SIG-M5 treated with dmso at 0.1 percent for 504 hours (cell line): ENCODE measurements around the gene BTBD17.
"Not testable (repeated sequence)": the region's sequence is repeated elsewhere in the genome, so short reads cannot be mapped to it uniquely, and the experiment has no call there.

ENCODE experiments used
- DNase-seq: peaks from one replicate; lab custom pipeline; 2025; ENCODE audit not compliant: unreplicated experiment; lab: John Stamatoyannopoulos, UW

The BTBD17 gene

GRCh38 chr17:74361230-74362068 is at the start of gene BTBD17:
Gene BTBD17 (minus strand): TSS chr17:74361868. CDS start chr17:74361819, 49 bp downstream.
- DNase-seq: no peak

- DNase-seq: no peak
Measured at GRCh38 chr17:74410001-74410443, 48.4 kb upstream of the BTBD17 start.

DNA sequence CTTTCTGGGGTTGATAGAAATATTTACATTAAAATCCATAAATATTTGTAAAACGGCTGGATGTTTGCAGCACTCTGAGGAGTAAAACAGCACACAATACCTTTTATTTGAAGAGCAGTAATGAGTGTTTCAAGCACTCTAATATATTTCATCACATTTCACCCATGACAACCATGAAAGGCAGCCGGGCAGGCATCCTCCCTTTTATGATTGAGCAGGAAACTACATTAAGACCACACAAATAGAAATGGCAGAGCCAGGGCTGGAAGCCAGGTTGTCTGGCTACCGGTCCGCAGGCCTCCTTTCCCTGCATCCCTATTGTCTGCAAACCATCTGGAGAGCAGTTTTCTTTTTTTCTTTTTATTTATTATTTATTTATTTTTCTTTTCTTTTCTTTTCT is 47.1 kb upstream of the BTBD17 start:
- DNase-seq: no peak

- peak; percentile 8 for DNase-seq
Measured at GRCh38 chr17:74408262-74408661, 46.6 kb upstream of the BTBD17 start.

DNA sequence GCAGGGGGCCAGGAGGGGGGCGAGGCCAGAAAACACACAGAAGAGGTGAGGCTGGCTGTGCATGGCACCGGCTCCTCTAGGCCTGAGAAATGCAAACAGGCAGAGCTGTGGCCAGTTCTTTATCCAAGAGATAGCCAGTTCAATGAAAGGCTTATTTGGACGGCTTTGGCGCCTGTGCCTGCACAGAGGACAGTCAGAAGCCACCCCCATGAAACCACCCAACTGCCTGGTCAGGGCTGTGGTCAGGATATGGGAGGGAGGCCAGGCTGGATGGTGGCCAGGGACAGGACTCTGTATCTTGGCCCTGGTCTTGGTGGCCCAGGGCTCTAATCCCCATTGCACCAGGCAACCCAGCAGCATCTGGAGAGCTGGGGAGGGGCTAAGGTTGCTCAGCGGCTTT is 45.7 kb upstream of the BTBD17 start:
- DNase-seq: no peak

DNA sequence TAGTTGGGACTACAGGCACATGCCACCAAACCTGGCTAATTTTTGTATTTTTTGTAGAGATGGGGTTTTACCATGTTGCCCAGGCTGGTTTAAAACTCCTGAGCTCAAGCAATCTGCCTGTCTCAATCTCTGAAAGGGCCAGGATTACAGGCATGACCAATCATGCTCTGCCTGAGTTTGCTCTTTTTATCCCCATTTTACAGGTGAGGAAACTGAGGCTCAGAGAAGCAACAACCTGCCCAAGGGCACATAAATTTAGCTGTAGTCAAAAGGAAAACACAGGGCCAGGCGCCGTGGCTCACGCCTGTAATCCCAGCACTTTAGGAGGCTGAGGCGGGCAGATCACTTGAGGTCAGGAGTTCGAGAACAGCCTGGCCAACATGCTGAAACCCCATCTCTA is 43.6 kb upstream of the BTBD17 start:
- DNase-seq: not testable (repeated sequence)

DNA sequence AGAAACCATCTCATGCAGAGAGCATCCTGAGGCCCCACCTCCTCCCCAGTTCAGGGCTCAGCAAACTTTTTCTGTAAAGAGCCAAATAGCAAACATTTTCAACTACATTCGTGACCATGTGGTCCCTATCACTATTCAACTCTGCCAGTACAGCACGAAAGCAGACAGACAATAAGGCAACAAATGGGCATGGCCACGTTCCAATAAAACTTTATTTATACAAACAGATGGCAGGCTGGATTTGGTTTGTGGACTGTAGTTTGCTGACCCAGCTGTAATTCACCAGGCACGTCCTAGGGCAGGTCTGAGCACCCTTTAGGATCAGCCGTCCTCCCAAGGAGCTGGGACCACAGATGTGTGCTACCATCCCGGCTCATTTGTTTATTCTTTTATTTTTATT is 43.1 kb upstream of the BTBD17 start:
- DNase-seq: no peak

DNA sequence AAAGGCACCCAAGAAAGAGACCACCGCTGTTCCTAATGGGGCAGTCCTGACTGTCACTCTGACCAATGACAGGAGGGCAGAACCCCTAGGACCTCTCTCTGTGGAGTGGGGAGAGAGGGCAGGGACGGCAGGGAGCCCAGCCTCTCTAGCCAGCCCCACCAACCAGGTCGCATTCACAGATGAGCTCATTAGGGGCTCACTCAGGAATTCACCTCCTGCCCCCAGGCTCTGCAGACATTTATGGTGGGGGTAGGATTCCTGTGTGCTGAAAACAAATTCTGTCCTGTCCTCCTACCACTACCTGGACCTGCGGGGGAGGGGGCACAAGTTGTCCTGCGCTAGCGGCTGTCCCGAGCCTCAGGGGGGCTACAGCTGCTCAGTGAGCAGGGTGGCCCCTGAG is 42.5 kb upstream of the BTBD17 start:
- no peak for DNase-seq

DNA sequence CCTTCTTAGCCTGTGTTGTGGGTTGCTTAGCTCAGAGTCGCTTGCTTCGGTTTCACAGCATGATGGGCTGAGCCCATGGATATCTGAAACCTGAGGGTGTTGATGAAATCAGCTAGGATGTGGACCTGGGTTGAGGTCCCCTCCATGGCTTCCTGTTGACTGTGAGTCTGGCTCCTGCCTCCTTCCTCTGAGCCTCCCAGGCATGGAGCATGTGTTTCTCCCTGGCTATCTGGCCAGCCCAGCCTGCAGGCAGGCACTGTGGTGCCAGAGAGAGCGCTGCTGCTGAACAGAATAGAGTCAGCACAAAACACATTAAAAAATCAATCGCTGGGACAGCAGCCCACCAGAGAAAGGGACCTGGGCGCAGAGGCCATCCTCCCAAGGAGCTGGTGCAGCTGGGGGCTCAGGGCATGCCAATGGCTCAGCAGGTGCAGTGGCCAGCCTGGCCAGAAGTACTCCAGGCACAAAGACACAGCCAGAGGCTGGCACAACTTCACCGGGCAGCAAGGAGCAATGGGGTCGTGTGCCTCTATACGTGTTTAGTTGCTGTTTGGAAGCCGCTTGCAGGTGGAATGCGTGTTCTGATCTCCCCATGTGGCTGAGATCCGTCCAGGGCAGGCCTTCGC is 42.0 kb upstream of the BTBD17 start:
- no peak for DNase-seq

- DNase-seq: no peak
Measured at GRCh38 chr17:74402048-74402447, 40.4 kb upstream of the BTBD17 start.

GRCh38 chr17:74396567-74396966 is 34.9 kb upstream of the BTBD17 start:
- DNase-seq: no peak

DNA sequence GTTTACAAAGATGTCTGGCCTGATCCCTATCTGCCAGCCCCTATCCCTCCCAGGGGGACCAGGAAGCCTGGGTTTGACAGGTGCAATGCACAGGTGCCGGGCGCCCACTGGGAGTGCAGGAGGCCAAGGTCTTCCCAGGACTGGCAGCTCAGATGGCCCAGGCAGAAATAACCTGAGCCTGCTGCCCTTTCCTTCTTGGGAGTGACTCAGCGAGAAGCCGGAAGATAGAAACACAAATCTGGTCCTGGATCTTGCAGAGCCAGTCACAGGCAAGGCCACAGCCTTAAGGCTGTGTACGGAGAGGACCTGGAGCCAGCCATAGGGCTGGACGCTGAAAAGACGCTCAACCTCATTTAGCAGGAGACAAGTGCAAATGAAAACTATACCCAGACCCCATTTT is 33.3 kb upstream of the BTBD17 start:
- DNase-seq: no peak

DNA sequence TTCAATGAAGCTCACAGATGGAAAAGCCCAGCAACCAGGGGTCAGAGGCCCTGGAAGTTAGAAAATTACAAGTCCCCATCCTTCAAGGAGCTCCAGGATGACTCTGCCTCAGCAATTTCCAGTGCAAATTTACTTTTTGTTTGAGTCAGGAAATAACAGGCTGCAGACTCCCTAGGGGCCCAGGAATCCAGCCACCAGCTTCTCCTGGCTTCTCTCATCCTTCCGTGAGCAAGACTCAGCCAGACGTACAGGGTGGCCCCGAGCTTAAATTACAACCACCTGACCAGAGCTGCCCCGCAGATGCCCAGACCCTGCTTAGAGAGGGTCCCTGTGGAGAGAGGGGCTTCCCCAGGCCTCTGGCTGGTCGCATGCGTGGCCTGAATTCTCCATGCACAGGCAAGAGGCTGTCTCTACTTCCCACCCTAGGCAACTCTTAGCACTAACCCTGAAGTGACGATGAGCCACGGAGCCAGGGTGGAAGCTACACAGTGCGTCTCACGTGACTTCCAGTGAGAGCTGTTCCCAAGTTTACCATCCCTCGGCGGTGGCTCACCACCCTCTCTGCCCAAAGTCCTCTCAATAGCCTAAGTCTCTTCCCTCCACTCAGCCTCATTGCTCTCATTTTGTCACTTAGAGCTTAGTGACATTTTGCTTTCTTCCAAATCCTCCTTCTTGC is 32.7 kb upstream of the BTBD17 start:
- no peak for DNase-seq

GRCh38 chr17:74393346-74393942 is 31.8 kb upstream of the BTBD17 start:
- DNase-seq: no peak

- no peak for DNase-seq
Measured at GRCh38 chr17:74392848-74393247, 31.2 kb upstream of the BTBD17 start.

DNA sequence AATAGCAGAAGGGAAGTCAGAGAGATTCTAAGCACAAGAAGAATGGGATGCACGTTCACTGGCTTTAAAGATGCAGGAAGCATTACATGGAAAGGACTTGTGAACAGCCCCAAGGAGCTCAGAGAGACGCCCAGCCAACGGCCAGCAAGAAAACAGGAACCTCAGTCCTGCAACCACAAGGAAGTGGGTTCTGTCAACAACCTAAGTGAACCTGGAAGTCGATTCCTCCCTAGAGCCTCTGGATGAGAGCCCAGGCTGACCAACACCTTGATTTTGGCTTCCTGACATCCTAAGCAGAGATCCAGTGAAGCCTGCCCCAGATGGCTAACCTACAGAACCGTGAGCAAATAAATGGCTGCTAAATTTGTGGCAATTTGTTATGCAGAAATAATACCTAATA is 30.1 kb upstream of the BTBD17 start:
- DNase-seq: no peak

DNA sequence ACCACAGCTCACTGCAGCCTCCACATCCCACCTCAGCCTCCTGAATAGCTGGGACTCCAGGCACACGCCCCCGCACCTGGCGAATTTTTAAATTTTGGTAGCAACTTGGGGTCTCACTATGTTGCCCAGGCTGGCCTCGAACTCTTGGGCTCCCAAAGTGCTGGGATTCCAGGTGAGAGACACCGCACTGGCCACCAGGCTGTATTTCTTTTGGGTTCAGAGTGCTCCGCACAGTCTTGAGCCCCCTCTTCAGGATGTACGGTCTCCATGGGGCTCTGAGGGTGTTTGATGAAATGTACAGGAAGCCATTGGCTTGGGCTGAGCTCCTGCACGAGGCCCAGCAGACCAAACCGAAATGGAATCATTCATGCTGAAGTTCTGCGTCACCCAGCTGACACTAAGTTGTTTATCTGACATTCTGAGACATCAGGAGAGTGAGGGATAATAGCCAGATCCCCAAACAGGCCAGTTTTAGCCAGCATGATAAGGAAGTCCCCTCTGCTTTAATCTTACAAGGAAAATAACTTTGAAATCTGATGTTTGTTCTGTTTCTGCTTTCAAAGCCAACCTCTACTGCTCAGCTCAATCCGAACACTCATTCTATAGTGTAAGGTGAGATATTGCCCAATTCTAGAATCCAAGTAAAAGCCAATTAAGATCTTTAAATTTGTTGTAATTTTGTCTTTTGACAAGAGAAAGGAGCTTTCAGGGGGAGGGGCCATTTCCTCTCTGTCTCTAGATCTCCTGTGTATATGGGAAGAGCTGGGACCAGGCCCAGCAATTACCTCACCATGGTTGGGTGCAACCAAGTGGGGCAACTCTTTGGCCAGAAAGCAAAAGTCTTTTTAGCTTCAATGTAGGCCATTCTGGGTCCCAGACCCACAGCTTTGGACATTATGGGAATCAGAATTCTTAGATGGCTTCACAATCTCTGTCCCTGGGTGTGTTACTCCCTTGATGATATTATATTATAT is 29.3 kb upstream of the BTBD17 start:
- DNase-seq: no peak

GRCh38 chr17:74389937-74390679 is 28.4 kb upstream of the BTBD17 start:
- DNase-seq: no peak

DNA sequence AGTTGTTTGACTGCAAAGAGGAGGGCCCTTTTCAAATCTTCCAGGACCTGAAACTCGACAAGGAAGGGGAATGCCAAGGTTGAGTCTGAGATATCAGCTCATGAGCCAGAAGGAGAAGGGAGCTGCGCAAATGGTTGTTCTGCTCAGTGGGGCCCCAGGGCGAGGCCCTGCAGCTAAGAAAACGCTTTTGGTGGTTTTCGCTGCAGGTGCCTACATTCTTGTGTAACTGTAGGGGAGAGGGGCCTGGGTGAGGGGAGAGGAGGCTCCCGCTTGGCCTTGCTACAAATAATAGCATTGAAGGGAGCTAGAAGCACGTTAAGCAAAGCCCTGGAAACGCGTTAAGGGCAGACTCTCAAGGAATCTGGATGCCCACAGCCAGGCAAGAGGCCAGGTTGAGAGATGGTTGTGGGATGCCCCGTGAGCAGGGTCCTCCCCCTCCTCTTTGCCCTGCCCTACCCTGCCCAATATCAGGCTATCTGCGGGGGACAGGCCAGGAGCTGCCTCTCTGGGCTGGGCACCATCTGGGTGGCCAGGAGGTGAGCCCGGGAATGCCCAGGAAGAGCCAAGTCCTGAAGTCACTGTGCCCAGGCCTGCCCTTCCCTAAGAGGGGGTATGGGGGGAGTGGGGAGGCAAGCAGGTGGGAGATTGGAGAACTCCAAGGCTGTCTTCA is 27.6 kb upstream of the BTBD17 start:
- peak; percentile 25 for DNase-seq
